Jurkat, Clone E6-1 (cell line): ENCODE data around the gene TRIM39. TPM values are rescaled to one million over a fixed set of nuclear protein-coding genes. Genes with fewer than 3 reads are reported as not detected.
"Not testable (repeated sequence)": the region's sequence is repeated elsewhere in the genome, so short reads cannot be mapped to it uniquely, and the experiment has no call there.

Experiments
- DNase-seq: peaks from one replicate; pipeline ENCODE4 v3.0.0-alpha.2; 2011; ENCODE audit warnings: low read depth, low spot score
- H3K4me3 ChIP-seq: 2 replicates; pipeline ENCODE4 v1.5.1; 2011; ENCODE audit warnings: mild to moderate bottlenecking, low read length, control low read depth, moderate library complexity
- polyA plus RNA-seq: library from polyadenylated mRNA; unstranded; fragments of >200 nt; gene quantifications from one replicate; pipeline ENCODE4 v1.2.1, GENCODE V29; 2012; ENCODE audit warnings: missing spikeins; ENCODE audit not compliant: insufficient read length, insufficient read depth

The TRIM39 gene
- 11.7 TPM for polyA plus RNA-seq

GRCh38 chr6:30326526-30327231 is at the start of gene TRIM39:
Gene TRIM39 (plus strand): TSS chr6:30326927. CDS start chr6:30329318, 2,391 bp downstream.
- H3K4me3 ChIP-seq = peak within 1 kb of the TSS; percentile 91
- peak; percentile 66 for DNase-seq

- not testable (repeated sequence) for DNase-seq
Measured at GRCh38 chr6:30280988-30281387, 45.7 kb upstream of the TRIM39 start.

GRCh38 chr6:30282522-30282921 is 44.2 kb upstream of the TRIM39 start:
- no peak overlapping the region for H3K4me3 ChIP-seq
- DNase-seq = no peak

More at GRCh38 chr6:30280988-30281387, 45.7 kb upstream of the TRIM39 start:
- not testable (repeated sequence) for H3K4me3 ChIP-seq

- no peak overlapping the region for H3K4me3 ChIP-seq
- no peak for DNase-seq
Measured at GRCh38 chr6:30283761-30284160, 43.0 kb upstream of the TRIM39 start.

GRCh38 chr6:30287139-30287538 is 39.6 kb upstream of the TRIM39 start:
- H3K4me3 ChIP-seq = no peak overlapping the region

GRCh38 chr6:30295837-30296236 is 30.9 kb upstream of the TRIM39 start:
- no peak overlapping the region for H3K4me3 ChIP-seq
- no peak for DNase-seq

More at GRCh38 chr6:30287139-30287538, 39.6 kb upstream of the TRIM39 start:
- no peak for DNase-seq

GRCh38 chr6:30304002-30304401 is 22.7 kb upstream of the TRIM39 start:
- no peak overlapping the region for H3K4me3 ChIP-seq
- DNase-seq = peak; percentile 15

- no peak for DNase-seq
- no peak overlapping the region for H3K4me3 ChIP-seq
Measured at GRCh38 chr6:30311101-30311500, 15.6 kb upstream of the TRIM39 start.

- no peak overlapping the region for H3K4me3 ChIP-seq
- DNase-seq = no peak
Measured at GRCh38 chr6:30311671-30312070, 15.1 kb upstream of the TRIM39 start.

GRCh38 chr6:30312266-30312665 is 14.5 kb upstream of the TRIM39 start:
- H3K4me3 ChIP-seq = no peak overlapping the region
- DNase-seq = no peak

GRCh38 chr6:30312676-30313321 is 13.9 kb upstream of the TRIM39 start:
- DNase-seq = no peak
- no peak overlapping the region for H3K4me3 ChIP-seq

GRCh38 chr6:30315156-30315555 is 11.6 kb upstream of the TRIM39 start:
- H3K4me3 ChIP-seq = no peak overlapping the region
- no peak for DNase-seq

GRCh38 chr6:30317913-30318589 is 8.7 kb upstream of the TRIM39 start:
- H3K4me3 ChIP-seq = no peak overlapping the region
- DNase-seq = peak; percentile 9

- DNase-seq = no peak
Measured at GRCh38 chr6:30319146-30319835, 7.4 kb upstream of the TRIM39 start.

GRCh38 chr6:30321692-30322388 is 4.9 kb upstream of the TRIM39 start:
- no peak overlapping the region for H3K4me3 ChIP-seq
- no peak for DNase-seq

More at GRCh38 chr6:30319146-30319835, 7.4 kb upstream of the TRIM39 start:
- no peak overlapping the region for H3K4me3 ChIP-seq

- DNase-seq = no peak
- H3K4me3 ChIP-seq = no peak overlapping the region
Measured at GRCh38 chr6:30322527-30323501, 3.9 kb upstream of the TRIM39 start.

GRCh38 chr6:30323806-30324205 is 2.9 kb upstream of the TRIM39 start:
- no peak overlapping the region for H3K4me3 ChIP-seq
- no peak for DNase-seq
